Loucy (cell line): Measurements from ENCODE around the gene KIAA0825.

Experiments
- H2AFZ ChIP-seq: fragments of 200-600 bp; sonication (generic); 2 replicates; pipeline ENCODE4 v1.6.0; 2016; ENCODE audit warnings: antibody characterized with exemption, mild to moderate bottlenecking, low read length, moderate library complexity
- H3F3A ChIP-seq: fragments of 200-600 bp; 2 replicates; pipeline ENCODE4 v1.6.0; 2016; ENCODE audit warnings: antibody characterized with exemption, low read depth, mild to moderate bottlenecking
- H3K27me3 ChIP-seq: fragments of 200-600 bp; sonication (generic); 2 replicates; pipeline ENCODE4 v1.6.1; 2014; ENCODE audit warnings: low read length, mild to moderate bottlenecking; ENCODE audit not compliant: insufficient read depth, poor library complexity, severe bottlenecking
- H3K36me3 ChIP-seq: fragments of 200-600 bp; sonication (generic); 2 replicates; pipeline ENCODE4 v1.6.1; 2016; ENCODE audit warnings: low read length; ENCODE audit not compliant: insufficient read depth
- H3K4me1 ChIP-seq: fragments of 200-600 bp; sonication (generic); 2 replicates; pipeline ENCODE4 v1.5.1; 2014; ENCODE audit warnings: low read length, mild to moderate bottlenecking; ENCODE audit not compliant: insufficient read depth, poor library complexity, severe bottlenecking
- H3K4me2 ChIP-seq: fragments of 200-600 bp; sonication (generic); 2 replicates; pipeline ENCODE4 v1.6.0; 2014; ENCODE audit warnings: antibody characterized with exemption, low read length, low read depth, mild to moderate bottlenecking; ENCODE audit not compliant: poor library complexity, severe bottlenecking
- H3K4me3 ChIP-seq: fragments of 200-600 bp; sonication (generic); 2 replicates; pipeline ENCODE4 v1.5.1; 2014; ENCODE audit warnings: low read length, mild to moderate bottlenecking, mixed read lengths; ENCODE audit not compliant: poor library complexity, severe bottlenecking
- H3K79me2 ChIP-seq: fragments of 200-600 bp; sonication (generic); 2 replicates; pipeline ENCODE4 v1.6.1; 2014; ENCODE audit warnings: low read length; ENCODE audit not compliant: insufficient read depth
- H3K9ac ChIP-seq: fragments of 200-600 bp; sonication (generic); 2 replicates; pipeline ENCODE4 v1.6.0; 2014; ENCODE audit warnings: mild to moderate bottlenecking, low read depth, low read length, moderate library complexity; ENCODE audit not compliant: poor library complexity, severe bottlenecking
- H3K9me2 ChIP-seq: fragments of 200-600 bp; sonication (generic); replicated peaks from 2 replicates; pipeline ENCODE4 v1.6.1; 2016; ENCODE audit warnings: low read depth, low read length, mixed read lengths
- H3K9me3 ChIP-seq: fragments of 200-600 bp; sonication (generic); 2 replicates; pipeline ENCODE4 v1.6.1; 2014; ENCODE audit warnings: mild to moderate bottlenecking, antibody characterized with exemption, low read length, low read depth; ENCODE audit not compliant: insufficient read depth
- H4K20me1 ChIP-seq: fragments of 200-600 bp; sonication (generic); 2 replicates; pipeline ENCODE4 v1.6.0; 2014; ENCODE audit warnings: antibody characterized with exemption, low read length, mild to moderate bottlenecking; ENCODE audit not compliant: insufficient read depth, poor library complexity, severe bottlenecking
- EZH2phosphoT487 ChIP-seq: fragments of 200-600 bp; IDR thresholded peaks from 2 replicates; pipeline ENCODE4 v1.6.1; 2018; ENCODE audit warnings: antibody characterized with exemption, mild to moderate bottlenecking, moderate library complexity, borderline replicate concordance
- TF ChIP-seq, protein P1 (sequence below): fragments of 200-600 bp; sonication (generic); conservative IDR thresholded peaks from 2 replicates; pipeline ENCODE4 v1.5.1; 2014; ENCODE audit warnings: mild to moderate bottlenecking, antibody characterized with exemption, low read length

The KIAA0825 gene

DNA sequence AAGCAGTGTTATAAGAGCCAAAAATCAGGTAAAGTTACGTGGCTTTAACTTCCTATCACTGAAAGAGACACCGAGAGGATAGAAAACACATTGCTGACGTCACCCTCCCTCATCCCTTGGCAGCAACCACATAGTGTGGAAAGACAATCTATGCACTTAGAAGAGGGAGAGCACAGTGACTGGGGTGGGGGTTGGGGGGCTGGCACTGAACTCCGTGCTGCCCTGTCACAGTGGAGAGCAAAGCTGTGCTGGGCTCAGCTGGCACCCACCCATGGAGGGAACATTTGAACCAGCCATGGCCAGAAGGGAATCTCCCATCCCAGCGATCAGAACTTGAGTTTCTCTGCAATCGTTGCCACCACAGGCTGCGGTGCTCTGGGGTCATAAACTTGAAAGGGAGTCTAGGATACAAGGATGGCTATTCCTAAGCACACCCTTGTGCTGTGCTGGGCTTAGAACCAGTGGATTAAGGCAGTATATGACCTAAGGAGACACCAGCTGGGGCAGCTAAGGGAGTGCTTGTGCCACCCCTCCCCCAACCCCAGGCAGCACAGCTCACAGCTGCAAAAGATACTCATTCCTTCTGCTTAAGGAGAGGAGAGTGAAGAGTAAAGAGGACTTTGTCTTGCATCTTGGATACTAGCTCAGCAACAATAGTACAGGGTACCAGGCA, 73.4 kb downstream of the KIAA0825 start:
- no peak overlapping the region for H3K9ac ChIP-seq
- H3K9me3 ChIP-seq = no peaks in the 10 kb centered on the region; the same call in 1 of the 2 replicates
- no peak overlapping the region for H2AFZ ChIP-seq
- no peaks in the 10 kb centered on the region for H4K20me1 ChIP-seq
- no peaks in the 10 kb centered on the region for H3K79me2 ChIP-seq
- no peaks in the 10 kb centered on the region for H3K27me3 ChIP-seq
- H3K9me2 ChIP-seq = no peaks in the 10 kb centered on the region
- peaks cover 2% of the 10 kb centered on the region for H3K4me1 ChIP-seq
- no peak overlapping the region for H3K4me3 ChIP-seq
- H3K36me3 ChIP-seq = no peaks in the 10 kb centered on the region
- H3K4me2 ChIP-seq = no peak overlapping the region
- no peaks in the 10 kb centered on the region for H3F3A ChIP-seq
- TF ChIP-seq, protein P1, sequence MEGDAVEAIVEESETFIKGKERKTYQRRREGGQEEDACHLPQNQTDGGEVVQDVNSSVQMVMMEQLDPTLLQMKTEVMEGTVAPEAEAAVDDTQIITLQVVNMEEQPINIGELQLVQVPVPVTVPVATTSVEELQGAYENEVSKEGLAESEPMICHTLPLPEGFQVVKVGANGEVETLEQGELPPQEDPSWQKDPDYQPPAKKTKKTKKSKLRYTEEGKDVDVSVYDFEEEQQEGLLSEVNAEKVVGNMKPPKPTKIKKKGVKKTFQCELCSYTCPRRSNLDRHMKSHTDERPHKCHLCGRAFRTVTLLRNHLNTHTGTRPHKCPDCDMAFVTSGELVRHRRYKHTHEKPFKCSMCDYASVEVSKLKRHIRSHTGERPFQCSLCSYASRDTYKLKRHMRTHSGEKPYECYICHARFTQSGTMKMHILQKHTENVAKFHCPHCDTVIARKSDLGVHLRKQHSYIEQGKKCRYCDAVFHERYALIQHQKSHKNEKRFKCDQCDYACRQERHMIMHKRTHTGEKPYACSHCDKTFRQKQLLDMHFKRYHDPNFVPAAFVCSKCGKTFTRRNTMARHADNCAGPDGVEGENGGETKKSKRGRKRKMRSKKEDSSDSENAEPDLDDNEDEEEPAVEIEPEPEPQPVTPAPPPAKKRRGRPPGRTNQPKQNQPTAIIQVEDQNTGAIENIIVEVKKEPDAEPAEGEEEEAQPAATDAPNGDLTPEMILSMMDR = no peak
- TF ChIP-seq EZH2phosphoT487 = no peak

DNA sequence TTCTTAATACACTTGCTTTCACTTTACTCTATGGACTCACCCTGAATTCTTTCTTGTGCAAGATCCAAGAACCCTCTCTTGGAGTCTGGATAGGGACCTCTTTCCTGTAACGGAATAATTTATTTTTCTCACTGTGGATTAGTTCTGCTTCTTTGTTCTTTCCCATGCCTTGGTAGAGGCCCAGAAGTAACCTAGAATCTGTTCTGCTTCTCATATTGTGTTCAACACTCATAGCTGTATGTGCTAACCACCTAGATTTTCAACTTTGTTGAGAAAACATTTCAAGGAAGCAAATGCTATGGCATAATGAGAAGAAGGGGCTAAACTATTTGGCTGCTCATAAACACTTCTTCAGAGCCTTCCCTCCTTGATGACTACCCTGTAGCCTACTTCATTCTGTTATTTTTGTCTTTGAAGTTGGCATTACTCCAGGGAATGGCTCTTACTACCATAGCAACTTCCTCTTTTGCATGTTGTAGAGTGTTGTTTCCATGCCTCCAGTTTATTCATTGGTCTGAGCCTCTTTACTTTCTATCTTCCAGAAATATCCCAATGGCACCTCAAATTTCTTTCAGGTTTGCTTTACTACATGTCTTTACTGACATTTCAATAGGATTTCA, 74.3 kb downstream of the KIAA0825 start:
- H3K79me2 ChIP-seq = no peaks in the 10 kb centered on the region
- H3F3A ChIP-seq = no peaks in the 10 kb centered on the region
- no peak overlapping the region for H3K9ac ChIP-seq
- H4K20me1 ChIP-seq = no peaks in the 10 kb centered on the region
- peaks cover 2% of the 10 kb centered on the region for H3K4me1 ChIP-seq
- no peaks in the 10 kb centered on the region for H3K9me2 ChIP-seq
- no peak overlapping the region for H3K4me2 ChIP-seq
- no peak overlapping the region for H3K4me3 ChIP-seq
- no peaks in the 10 kb centered on the region for H3K36me3 ChIP-seq
- TF ChIP-seq, protein P1 = no peak
- no peak for TF ChIP-seq EZH2phosphoT487
- H3K9me3 ChIP-seq = no peaks in the 10 kb centered on the region; the same call in 1 of the 2 replicates
- no peak overlapping the region for H2AFZ ChIP-seq
- no peaks in the 10 kb centered on the region for H3K27me3 ChIP-seq

DNA sequence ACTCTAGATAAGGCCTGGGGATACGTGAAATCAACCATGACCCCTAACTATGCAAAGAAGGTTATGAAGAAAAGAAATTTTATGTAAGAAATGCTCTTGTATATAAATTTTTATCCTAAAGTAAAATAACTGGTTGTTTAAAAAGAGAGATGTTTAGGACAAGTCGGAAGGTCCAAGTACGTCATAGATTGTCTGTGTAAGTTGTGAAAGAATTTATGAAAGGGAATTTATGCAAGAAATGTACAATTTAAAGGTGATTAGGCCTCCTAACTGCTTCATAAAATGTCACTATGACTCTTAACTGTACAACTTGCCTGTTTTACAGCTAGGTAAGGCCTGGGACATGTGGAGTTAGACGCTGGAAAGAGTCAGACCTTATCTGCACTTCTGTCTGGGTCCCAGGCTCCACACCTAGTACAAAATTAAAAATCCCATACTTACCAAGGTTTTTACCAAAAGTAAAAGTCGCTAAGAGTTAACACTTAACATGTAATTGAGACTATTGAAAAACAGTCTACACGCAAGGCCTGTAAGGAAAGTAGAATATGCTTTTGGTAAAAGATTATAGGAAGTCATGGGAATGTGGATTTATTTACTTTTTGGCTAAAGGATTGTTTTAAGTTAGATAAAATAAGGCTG, 77.4 kb downstream of the KIAA0825 start:
- TF ChIP-seq, protein P1 = no peak
- TF ChIP-seq EZH2phosphoT487 = no peak
- Histone ChIP-seq H3K4me3 (no peak overlapping the region), H3K36me3 (no peaks in the 10 kb centered on the region), H3F3A (no peaks in the 10 kb centered on the region), H3K4me2 (no peak overlapping the region), H3K9me2 (no peaks in the 10 kb centered on the region), H3K27me3 (no peaks in the 10 kb centered on the region), H3K9me3 (no peaks in the 10 kb centered on the region; the same call in 1 of the 2 replicates), H3K4me1 (peaks cover 2% of the 10 kb centered on the region), H4K20me1 (no peaks in the 10 kb centered on the region), H3K79me2 (no peaks in the 10 kb centered on the region), H2AFZ (no peak overlapping the region), H3K9ac (no peak overlapping the region)
